AG09319 (cell line): Measurements from ENCODE around the gene ADGRE1.
"Not testable (repeated sequence)": the region's sequence is repeated elsewhere in the genome, so short reads cannot be mapped to it uniquely, and the experiment has no call there.

ENCODE experiments used
- DNase-seq: peaks from one replicate; pipeline ENCODE4 v3.0.0-alpha.2; 2010; ENCODE audit warnings: low read depth; ENCODE audit errors: extremely low read depth
- TF ChIP-seq, protein P1 (sequence below): IDR thresholded peaks from 2 replicates; pipeline ENCODE4 v1.5.1; 2011; ENCODE audit warnings: low read depth, mild to moderate bottlenecking, inconsistent platforms, low read length, moderate library complexity

Gene ADGRE1

DNA sequence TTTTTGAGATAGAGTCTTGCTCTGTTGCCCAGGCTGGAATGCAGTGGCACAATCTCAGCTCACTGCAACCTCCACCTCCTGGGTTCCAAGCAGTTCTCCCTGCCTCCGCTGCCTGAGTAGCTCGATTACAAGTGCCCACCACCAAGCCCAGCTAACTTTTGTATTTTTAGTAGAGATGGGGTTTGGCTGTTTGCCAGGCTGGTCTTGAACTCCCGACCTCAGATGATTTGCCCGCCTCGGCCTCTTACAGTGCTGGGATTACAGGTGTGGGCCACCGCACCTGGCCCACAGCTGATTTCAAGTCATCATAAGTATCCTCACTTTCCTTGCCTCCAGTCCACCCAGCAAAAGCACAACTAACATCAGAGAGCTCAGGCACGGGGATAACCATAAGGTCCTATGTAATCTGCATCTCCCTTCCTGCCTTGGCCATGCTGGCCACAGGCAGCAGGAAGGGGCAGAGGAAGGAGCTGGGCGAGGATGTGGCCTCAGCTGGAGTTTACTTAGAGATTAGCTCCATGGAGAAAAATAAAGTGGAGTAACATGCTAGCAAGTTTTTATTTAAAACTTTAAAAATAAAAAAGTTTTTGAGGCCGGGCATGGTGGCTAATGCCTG, 22.9 kb upstream of the ADGRE1 start:
- TF ChIP-seq, protein P1, sequence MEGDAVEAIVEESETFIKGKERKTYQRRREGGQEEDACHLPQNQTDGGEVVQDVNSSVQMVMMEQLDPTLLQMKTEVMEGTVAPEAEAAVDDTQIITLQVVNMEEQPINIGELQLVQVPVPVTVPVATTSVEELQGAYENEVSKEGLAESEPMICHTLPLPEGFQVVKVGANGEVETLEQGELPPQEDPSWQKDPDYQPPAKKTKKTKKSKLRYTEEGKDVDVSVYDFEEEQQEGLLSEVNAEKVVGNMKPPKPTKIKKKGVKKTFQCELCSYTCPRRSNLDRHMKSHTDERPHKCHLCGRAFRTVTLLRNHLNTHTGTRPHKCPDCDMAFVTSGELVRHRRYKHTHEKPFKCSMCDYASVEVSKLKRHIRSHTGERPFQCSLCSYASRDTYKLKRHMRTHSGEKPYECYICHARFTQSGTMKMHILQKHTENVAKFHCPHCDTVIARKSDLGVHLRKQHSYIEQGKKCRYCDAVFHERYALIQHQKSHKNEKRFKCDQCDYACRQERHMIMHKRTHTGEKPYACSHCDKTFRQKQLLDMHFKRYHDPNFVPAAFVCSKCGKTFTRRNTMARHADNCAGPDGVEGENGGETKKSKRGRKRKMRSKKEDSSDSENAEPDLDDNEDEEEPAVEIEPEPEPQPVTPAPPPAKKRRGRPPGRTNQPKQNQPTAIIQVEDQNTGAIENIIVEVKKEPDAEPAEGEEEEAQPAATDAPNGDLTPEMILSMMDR, result no peak

DNA sequence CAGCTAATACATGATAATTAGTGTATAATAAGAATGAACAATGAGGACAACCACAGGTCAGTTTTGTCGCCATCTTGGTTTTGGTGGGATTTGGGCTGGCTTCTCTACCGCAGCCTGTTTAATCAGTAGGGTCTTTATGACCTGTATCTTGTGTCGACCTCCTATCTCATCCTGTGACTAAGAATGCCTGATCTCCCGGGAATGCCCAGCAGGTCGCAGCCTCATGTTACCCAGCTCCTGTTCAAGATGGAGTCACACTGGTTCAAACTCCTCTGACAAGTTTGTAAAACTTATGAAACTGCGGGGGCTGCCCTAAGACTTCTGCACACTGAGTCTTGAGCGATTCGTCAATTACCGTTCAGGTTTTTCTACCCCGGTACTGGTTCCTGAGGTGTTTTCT, 21.5 kb upstream of the ADGRE1 start:
- no peak for DNase-seq
- TF ChIP-seq, protein P1, result no peak

More for the DNA sequence above, 22.9 kb upstream of the ADGRE1 start:
- DNase-seq, result no peak

DNA sequence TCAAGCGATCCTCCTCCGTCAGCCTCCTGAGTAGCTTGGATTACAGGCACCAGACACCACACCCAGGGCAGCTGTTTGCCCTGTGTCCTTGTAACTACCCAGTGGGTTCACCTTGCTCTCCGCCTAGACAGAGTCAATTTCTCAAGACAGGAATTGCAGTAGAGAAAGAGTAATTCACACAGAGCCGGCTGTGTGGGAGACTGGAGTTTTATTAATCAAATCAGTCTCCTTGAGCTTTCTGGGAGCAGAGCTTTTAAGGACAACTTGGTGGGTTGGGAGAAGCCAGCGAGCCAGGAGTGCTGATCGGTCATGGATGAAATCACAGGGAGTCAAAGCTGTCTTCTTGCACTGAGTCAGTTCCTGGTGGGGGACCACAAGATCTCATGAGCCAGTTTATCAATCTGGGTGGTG, 20.6 kb upstream of the ADGRE1 start:
- DNase-seq, result no peak
- TF ChIP-seq, protein P1, result no peak

DNA sequence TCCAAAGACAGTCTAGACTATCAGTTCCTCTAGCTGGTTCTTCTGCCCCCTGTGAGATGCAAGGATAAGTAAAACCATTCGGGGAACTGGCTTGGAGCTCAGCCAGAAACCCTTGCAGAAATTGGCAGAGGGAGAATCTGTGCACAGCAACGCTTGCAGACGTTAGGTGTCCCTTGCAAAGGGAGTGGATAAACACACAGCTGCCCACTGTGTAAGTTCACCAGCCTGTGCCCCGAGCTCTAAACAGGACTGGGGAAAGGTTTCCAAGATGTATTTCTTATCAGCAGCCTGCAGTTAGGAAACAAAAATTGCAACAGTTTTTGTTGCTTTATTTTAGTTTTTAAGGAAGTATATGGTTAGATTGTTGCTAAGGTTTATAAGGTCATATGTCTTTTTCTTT, 19.0 kb upstream of the ADGRE1 start:
- no peak for DNase-seq
- TF ChIP-seq, protein P1, result no peak

DNA sequence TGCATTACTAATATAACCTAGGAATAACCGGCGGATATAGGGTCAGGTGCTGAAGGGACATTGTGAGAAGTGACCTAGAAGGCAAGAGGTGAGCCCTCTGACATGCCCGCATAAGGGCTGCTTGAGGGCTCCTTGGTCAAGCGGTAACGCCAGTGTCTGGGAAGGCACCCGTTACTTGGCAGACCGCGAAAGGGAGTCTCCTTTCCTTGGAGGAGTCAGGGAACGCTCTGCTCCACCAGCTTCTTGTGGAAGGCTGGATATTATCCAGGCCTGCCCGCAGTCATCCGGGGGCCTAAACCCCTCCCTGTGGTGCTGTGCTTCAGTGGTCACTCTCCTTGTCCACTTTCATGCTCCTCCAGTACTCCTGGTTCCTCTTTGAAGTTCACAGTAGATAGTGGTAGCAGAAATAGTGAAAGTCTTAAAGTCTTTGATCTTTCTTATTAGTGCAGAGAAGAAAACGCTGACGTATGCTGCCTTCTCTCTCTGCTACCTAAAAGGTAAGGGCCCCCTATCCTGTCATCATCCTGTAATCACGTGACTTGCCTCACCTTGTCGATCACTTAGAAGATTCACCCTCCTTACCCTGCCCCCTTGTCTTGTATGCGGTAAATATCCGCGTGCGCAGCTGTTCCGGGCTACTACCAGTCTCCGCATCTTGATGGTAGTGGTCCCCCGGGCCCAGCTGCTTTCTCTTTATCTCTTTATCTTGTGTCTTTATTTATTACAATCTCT, 18.1 kb upstream of the ADGRE1 start:
- not testable (repeated sequence) for DNase-seq

DNA sequence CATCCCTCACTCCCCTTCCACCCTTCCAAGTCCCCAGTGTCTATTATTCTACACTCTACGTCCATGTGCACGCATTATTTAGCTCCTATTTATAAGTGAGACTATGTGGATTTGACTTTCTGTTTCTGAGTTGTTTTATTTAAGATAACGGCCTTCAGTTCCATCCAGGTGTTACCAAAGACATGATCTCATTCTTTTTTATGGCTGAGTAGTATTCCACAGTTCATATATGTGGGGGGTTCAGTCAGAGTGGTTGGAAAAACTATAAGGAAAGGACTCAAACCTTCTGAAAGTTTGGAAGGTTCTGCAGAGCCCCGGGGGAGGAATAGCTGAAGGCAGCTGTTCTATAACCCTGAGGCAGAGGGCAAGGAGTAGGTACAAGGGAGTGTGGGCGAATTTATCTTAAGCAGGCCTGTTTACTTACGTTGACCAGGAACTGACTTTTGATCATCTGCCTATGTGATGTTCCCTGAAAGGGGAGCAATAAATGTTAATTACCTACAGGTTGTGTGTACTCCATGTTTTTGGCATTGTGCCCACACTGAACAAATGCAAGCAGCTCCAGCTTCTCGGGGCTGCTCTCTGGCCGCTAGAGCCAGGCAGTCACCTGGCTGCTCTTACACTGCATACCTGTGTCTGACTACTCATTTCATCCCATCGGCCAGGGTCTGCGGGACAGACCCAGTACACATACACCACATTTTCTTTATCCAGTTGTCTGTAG, 13.5 kb upstream of the ADGRE1 start:
- TF ChIP-seq, protein P1, result no peak
- no peak for DNase-seq

DNA sequence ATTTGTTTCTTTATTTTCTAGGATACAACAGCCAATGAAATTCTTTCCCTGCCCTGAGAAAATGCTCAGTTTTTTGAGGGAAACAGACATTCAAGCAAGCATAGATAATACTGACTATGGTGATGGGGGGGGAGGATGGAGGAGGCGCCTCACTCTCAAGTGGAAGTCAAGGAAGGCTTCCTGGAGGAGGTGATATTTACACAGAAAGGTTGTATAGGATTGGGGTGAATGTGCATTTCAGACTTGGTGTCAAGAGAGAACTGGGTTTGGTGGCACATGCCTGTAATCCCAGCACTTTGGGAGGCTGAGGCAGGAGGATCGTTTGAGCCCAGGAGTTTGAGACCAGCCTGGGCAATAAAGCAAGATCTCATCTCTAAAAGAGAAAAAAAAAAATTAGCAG, 12.2 kb upstream of the ADGRE1 start:
- no peak for DNase-seq
- TF ChIP-seq, protein P1, result no peak
